H1 (cell line): ENCODE data around the gene GPR35. TPM values are rescaled to one million over a fixed set of nuclear protein-coding genes. Genes with fewer than 3 reads are reported as not detected.

Experiments
- CTCF ChIA-PET: fragments of 300-600 bp; sonication (Branson Sonifier 250); formaldehyde crosslinking; loops from one replicate; lab custom pipeline; 2021; ENCODE audit not compliant: partially characterized antibody; lab: Charles Lee
- POLR2A ChIA-PET: fragments of 300-600 bp; sonication (Branson Sonifier 250); formaldehyde crosslinking; loops from one replicate; lab custom pipeline; 2021; ENCODE audit warnings: inconsistent platforms; ENCODE audit not compliant: partially characterized antibody; lab: Charles Lee
- DNase-seq, 2 experiments: peaks; one replicate each; pipeline versions ENCODE4 v3.0.0 to v3.0.0-alpha.2; 2010 to 2022; ENCODE audit warnings: low spot score in 2 of 2, low read depth in 1 of 2, mixed read lengths in 1 of 2
- FAIRE-seq: peaks from 2 replicates; lab custom pipeline; 2011; peaks lifted over from hg19 to GRCh38; lab: Jason Lieb, UNC
- H2AFZ ChIP-seq: 2 replicates; pipeline ENCODE4 v1.8.1; 2012; ENCODE audit warnings: low read length, inconsistent platforms
- H2AK5ac ChIP-seq: 2 replicates; pipeline ENCODE4 v1.6.1; 2013; ENCODE audit warnings: low read depth, low read length
- H2BK120ac ChIP-seq: replicated peaks from 2 replicates; pipeline ENCODE3; 2013; ENCODE audit warnings: low read depth, low read length, inconsistent platforms
- H2BK12ac ChIP-seq: 2 replicates; pipeline ENCODE4 v1.6.1; 2013; ENCODE audit warnings: low read depth, low read length
- H2BK15ac ChIP-seq: 2 replicates; pipeline ENCODE4 v1.6.1; 2013; ENCODE audit warnings: low read length
- H2BK20ac ChIP-seq: 2 replicates; pipeline ENCODE4 v1.6.1; 2013; ENCODE audit warnings: low read length
- H2BK5ac ChIP-seq: 2 replicates; pipeline ENCODE4 v1.6.1; 2013; ENCODE audit warnings: low read depth, low read length
- H3K14ac ChIP-seq: 2 replicates; pipeline ENCODE4 v1.6.1; 2013; ENCODE audit warnings: inconsistent platforms; ENCODE audit not compliant: insufficient read length
- H3K18ac ChIP-seq: 2 replicates; pipeline ENCODE4 v1.6.1; 2013; ENCODE audit warnings: low read length; ENCODE audit errors: extremely low read depth
- H3K23ac ChIP-seq: 2 replicates; pipeline ENCODE4 v1.6.1; 2013; ENCODE audit warnings: inconsistent platforms; ENCODE audit not compliant: insufficient read length
- H3K23me2 ChIP-seq: 2 replicates; pipeline ENCODE4 v1.6.1; 2013; ENCODE audit warnings: low read depth, low read length
- H3K27ac ChIP-seq: 2 replicates; pipeline ENCODE4 v1.6.1; 2011; ENCODE audit warnings: low read depth, low read length, inconsistent platforms
- H3K27me3 ChIP-seq, 4 experiments: replicated peaks in 1 of 4; 1 replicate in 1 of 4; 2 replicates in 3 of 4; pipeline versions ENCODE4 v1.6.1 to v1.8.1; 2011 to 2013; ENCODE audit warnings: low read length in 3 of 4, mild to moderate bottlenecking in 3 of 4, inconsistent platforms in 2 of 4, mixed read lengths in 2 of 4, moderate library complexity in 1 of 4; ENCODE audit not compliant: control insufficient read depth in 3 of 4, insufficient read depth in 3 of 4; ENCODE audit errors: extremely low read depth in 1 of 4
- H3K36me3 ChIP-seq, 4 experiments: 2 replicates each; pipeline versions ENCODE4 v1.6.1 to v1.8.1; 2011 to 2013; ENCODE audit warnings: mild to moderate bottlenecking in 4 of 4, low read length in 3 of 4, moderate library complexity in 2 of 4, control low read depth in 1 of 4, inconsistent platforms in 1 of 4; ENCODE audit not compliant: insufficient read depth in 4 of 4, control insufficient read depth in 2 of 4
- H3K4ac ChIP-seq: replicated peaks from 2 replicates; pipeline ENCODE3; 2013; ENCODE audit warnings: low read length, low read depth, mixed read lengths, inconsistent platforms; ENCODE audit not compliant: insufficient read length
- H3K4me1 ChIP-seq, 4 experiments: replicated peaks in 1 of 4; 1 replicate in 1 of 4; 2 replicates in 3 of 4; pipeline versions ENCODE4 v1.6.1 to v1.8.1; 2011 to 2013; ENCODE audit warnings: low read length in 3 of 4, inconsistent platforms in 2 of 4, mixed read lengths in 1 of 4; ENCODE audit not compliant: insufficient read depth in 4 of 4, control insufficient read depth in 3 of 4
- H3K4me2 ChIP-seq, 2 experiments: 2 replicates each; pipeline versions ENCODE4 v1.6.1 to v1.8.1; 2011 to 2013; ENCODE audit warnings: low read depth in 2 of 2, low read length in 2 of 2, control low read depth in 1 of 2, inconsistent platforms in 1 of 2, mild to moderate bottlenecking in 1 of 2; ENCODE audit not compliant: insufficient read depth in 1 of 2
- H3K4me3 ChIP-seq, 4 experiments: fragments of 200-600, 300-600 bp in 1 of 4; sonication (generic), shearing (Covaris generic), sonication (Bioruptor Twin) in 1 of 4; 2 replicates each; pipeline versions ENCODE4 v1.5.1 to v1.8.1; 2011 to 2016; ENCODE audit warnings: low read length in 4 of 4, low read depth in 3 of 4, control low read depth in 2 of 4, inconsistent platforms in 2 of 4, mild to moderate bottlenecking in 2 of 4, mixed read lengths in 1 of 4, moderate library complexity in 1 of 4; ENCODE audit not compliant: insufficient read depth in 2 of 4; ENCODE audit errors: extremely low read depth in 1 of 4
- H3K56ac ChIP-seq: replicated peaks from 2 replicates; pipeline ENCODE3; 2013; ENCODE audit warnings: low read depth, mild to moderate bottlenecking, mixed read lengths, low read length, inconsistent platforms; ENCODE audit not compliant: insufficient read length
- H3K79me1 ChIP-seq: 2 replicates; pipeline ENCODE4 v1.6.1; 2013; ENCODE audit warnings: low read depth, low read length, control low read depth
- H3K79me2 ChIP-seq, 2 experiments: 2 replicates each; pipeline versions ENCODE4 v1.6.1 to v1.8.1; 2012 to 2013; ENCODE audit warnings: low read length in 2 of 2, mild to moderate bottlenecking in 2 of 2, inconsistent platforms in 1 of 2; ENCODE audit not compliant: insufficient read depth in 2 of 2, control insufficient read depth in 1 of 2
- H3K9ac ChIP-seq, 4 experiments: replicated peaks in 1 of 4; 1 replicate in 1 of 4; 2 replicates in 3 of 4; pipeline versions ENCODE4 v1.6.1 to v1.8.1; 2011 to 2013; ENCODE audit warnings: low read depth in 3 of 4, low read length in 3 of 4, control low read depth in 2 of 4, mild to moderate bottlenecking in 2 of 4, moderate library complexity in 2 of 4, inconsistent platforms in 1 of 4; ENCODE audit errors: extremely low read depth in 1 of 4
- H3K9me3 ChIP-seq, 2 experiments: 2 replicates each; pipeline versions ENCODE4 v1.6.1 to v1.8.1; 2012 to 2013; ENCODE audit warnings: mild to moderate bottlenecking in 2 of 2, moderate library complexity in 2 of 2, control low read depth in 1 of 2, inconsistent platforms in 1 of 2, low read depth in 1 of 2, low read length in 1 of 2, mixed read lengths in 1 of 2; ENCODE audit not compliant: insufficient read depth in 2 of 2
- H4K20me1 ChIP-seq, 2 experiments: replicated peaks in 1 of 2; 2 replicates each; pipeline versions ENCODE3 to v1.8.1; 2011 to 2013; ENCODE audit warnings: inconsistent platforms in 2 of 2, low read length in 2 of 2, mild to moderate bottlenecking in 1 of 2; ENCODE audit not compliant: insufficient read depth in 2 of 2, control insufficient read depth in 1 of 2
- H4K5ac ChIP-seq: 2 replicates; pipeline ENCODE4 v1.6.1; 2013; ENCODE audit warnings: low read length, low read depth, mixed read lengths, inconsistent platforms; ENCODE audit not compliant: insufficient read length
- H4K8ac ChIP-seq: 2 replicates; pipeline ENCODE4 v1.8.0; 2013; ENCODE audit warnings: mild to moderate bottlenecking, moderate library complexity, low read length, inconsistent platforms; ENCODE audit not compliant: insufficient read depth; ENCODE audit errors: extremely low read depth
- H4K91ac ChIP-seq: replicated peaks from 2 replicates; pipeline ENCODE3; 2013; ENCODE audit warnings: low read length, mixed read lengths, inconsistent platforms; ENCODE audit not compliant: insufficient read length
- BCL11A ChIP-seq, 2 experiments: IDR thresholded peaks; one replicate each; pipeline ENCODE4 v1.6.1; 2011; ENCODE audit warnings: low read depth in 2 of 2, low read length in 2 of 2, mild to moderate bottlenecking in 2 of 2
- E2F6 ChIP-seq: IDR thresholded peaks from 2 replicates; pipeline ENCODE4 v1.6.1; 2012; ENCODE audit warnings: inconsistent platforms
- JUND ChIP-seq: IDR thresholded peaks from 2 replicates; pipeline ENCODE4 v1.6.1; 2011; ENCODE audit warnings: mild to moderate bottlenecking, improper control_type of control experiment, low read length
- NRF1 ChIP-seq: IDR thresholded peaks from 2 replicates; pipeline ENCODE4 v1.6.1; 2011; ENCODE audit warnings: mild to moderate bottlenecking, low read depth, low read length, improper control_type of control experiment
- SIN3A ChIP-seq, 2 experiments: IDR thresholded peaks in 1 of 2; conservative IDR thresholded peaks in 1 of 2; 2 replicates each; pipeline ENCODE4 v1.6.1; 2011 to 2012; ENCODE audit warnings: low read length in 2 of 2, improper control_type of control experiment in 1 of 2, low read depth in 1 of 2, mild to moderate bottlenecking in 1 of 2
- SIX5 ChIP-seq: IDR thresholded peaks from 2 replicates; pipeline ENCODE4 v1.6.1; 2011; ENCODE audit warnings: mild to moderate bottlenecking, low read depth, low read length
- SP4 ChIP-seq: IDR thresholded peaks from 2 replicates; pipeline ENCODE4 v1.6.1; 2012; ENCODE audit warnings: low read length, inconsistent platforms
- TCF12 ChIP-seq: IDR thresholded peaks from 2 replicates; pipeline ENCODE4 v1.6.1; 2011; ENCODE audit warnings: low read depth, mild to moderate bottlenecking, low read length
- WGBS, 2 experiments: shearing (Covaris generic) in 1 of 2; methylation state at CpG; one replicate each; pipeline versions ENCODE4 v1.1.6 to v1.1.7; 2013 to 2015; ENCODE audit warnings: low lambda C conversion rate in 2 of 2, mixed read lengths in 2 of 2, inconsistent platforms in 1 of 2, low coverage in 1 of 2, missing lambda C conversion rate in 1 of 2; ENCODE audit not compliant: insufficient replicate concordance in 2 of 2, insufficient coverage in 1 of 2, insufficient read length in 1 of 2; ENCODE audit errors: extremely low coverage in 1 of 2, missing lambda C conversion rate in 1 of 2; 5-methylcytosine and 5-hydroxymethylcytosine counted together
- polyA plus RNA-seq, 7 experiments: library from polyadenylated mRNA; depleted of rRNA in 3 of 7; stranded (reverse) in 5 of 7; unstranded in 2 of 7; fragments of >200 nt in 5 of 7; fragments of 200-250 nt in 2 of 7; gene quantifications; 1 replicate in 5 of 7; 2 replicates in 1 of 7; 4 replicates in 1 of 7; pipeline versions ENCODE4 v1.2.1 to v1.2.3, GENCODE V29; 2011 to 2013; ENCODE audit warnings: missing spikeins in 2 of 7, mixed read lengths in 2 of 7
- total RNA-seq: library from RNA; stranded (reverse); fragmentation: NEBNext Ultra II Directional; extraction: Animal tissue kit (Norgen Biotek cat#: 25700); gene quantifications from 2 replicates; pipeline ENCODE4 v1.2.1, GENCODE V29; 2021

GPR35 gene
- total and polyA plus RNA-seq, 2 of the 8 experiments (the other 6 are each of a cell fraction or from before 2014, with no cell fraction given): 0.47 TPM; not detected in 1

GRCh38 chr2:240643093-240643810 lies 18.0 kb downstream of the GPR35 start:
- H2BK20ac ChIP-seq: no peak overlapping the region
- no peaks in the 10 kb centered on the region for H3K79me1 ChIP-seq
- no peak overlapping the region for H3K56ac ChIP-seq
- no peaks in the 10 kb centered on the region for H3K23me2 ChIP-seq
- H2BK5ac ChIP-seq: no peak overlapping the region
- no peak for TF ChIP-seq NRF1
- TF ChIP-seq SP4: no peak
- no peak for TF ChIP-seq JUND
- TF ChIP-seq TCF12: no peak
- TF ChIP-seq E2F6: no peak
- TF ChIP-seq SIN3A (conservative IDR thresholded peaks at IDR 0.05 in 1 of 2, IDR thresholded peaks at IDR 0.05 in 1 of 2; ENCODE audit: low read depth in 1 of 2, low read length in 2 of 2): no peak
- no peak for TF ChIP-seq SIX5
- no peak for TF ChIP-seq BCL11A (IDR thresholded peaks at IDR 0.05; ENCODE audit: low read depth in 2 of 2, low read length in 2 of 2)
- H2AK5ac ChIP-seq: no peak overlapping the region
- no peak overlapping the region for H3K4ac ChIP-seq
- no peak overlapping the region for H3K18ac ChIP-seq
- H3K36me3 ChIP-seq: no peaks in the 10 kb centered on the region
- FAIRE-seq (no peak), DNase-seq (peak in 1 of 2 experiments; percentile 37)
- ChIA-PET POLR2A (no interaction called here), CTCF (interaction anchor here (0.6 to 1.5 kb wide), 6 partner anchors 10 to 205 kb away, joined by 3 to 4 read pairs (median 3); no protein-coding TSS in a partner anchor)
- H3K79me2 ChIP-seq: no peaks in the 10 kb centered on the region
- H2BK12ac ChIP-seq: no peak overlapping the region
- H3K4me1 ChIP-seq: peaks cover 0 to 2% (median 0%) of the 10 kb centered on the region in 4 experiments; a peak in 3 of 7 replicates
- H4K91ac ChIP-seq: no peak overlapping the region
- no peak overlapping the region for H2AFZ ChIP-seq
- peaks cover 0 to 3% (median under 1%) of the 10 kb centered on the region in 4 experiments; a peak in 3 of 7 replicates for H3K27me3 ChIP-seq
- 0 out of 2 replicates have a peak overlapping the region, but pooled peaks have one; percentile 3 for H4K8ac ChIP-seq
- no peak overlapping the region for H3K9ac ChIP-seq
- no peak overlapping the region for H3K27ac ChIP-seq
- no peak overlapping the region for H4K5ac ChIP-seq
- H3K4me2 ChIP-seq: no peak overlapping the region
- no peaks in the 10 kb centered on the region for H4K20me1 ChIP-seq
- no peak overlapping the region for H2BK15ac ChIP-seq
- H3K4me3 ChIP-seq: no peak overlapping the region
- H2BK120ac ChIP-seq: no peak overlapping the region
- 87% methylated on average over 13 of the region's 13 CpGs; no CpG with 5 or more reads in 1 of the 2 experiments for WGBS, 2 experiments
- H3K23ac ChIP-seq: no peak overlapping the region
- no peak overlapping the region for H3K14ac ChIP-seq
- H3K9me3 ChIP-seq: no peaks in the 10 kb centered on the region
